Measurements from ENCODE around the gene SSBP2. TPM values are rescaled to one million over a fixed set of nuclear protein-coding genes. Genes with fewer than 3 reads are reported as not detected.

Gene SSBP2
- total RNA-seq, 1 experiment from 2014 or later, result 5.2 TPM

- Histone ChIP-seq H3K27ac (ENCODE audit: low read depth, low read length) (no peak overlapping the region), H3K4me3 (replicated peaks in 1 of 2; ENCODE audit: low read depth in 1 of 2, low read length in 2 of 2) (no peak overlapping the region), H3K27me3 (ENCODE audit: insufficient read depth, low read length) (no peaks in the 10 kb centered on the region), H3K9ac (ENCODE audit: low read length) (no peak overlapping the region), H3K4me1 (ENCODE audit: control insufficient read depth in 1 of 2, insufficient read depth in 2 of 2, low read length in 2 of 2) (no peaks in the 10 kb centered on the region), H3K36me3 (ENCODE audit: control insufficient read depth in 1 of 2, insufficient read depth in 2 of 2, low read length in 2 of 2) (no peaks in the 10 kb centered on the region), H3K9me3 (ENCODE audit: control insufficient read depth in 1 of 2, insufficient read depth in 1 of 2, low read depth in 1 of 2, low read length in 2 of 2) (no peaks in the 10 kb centered on the region), H3K9me2 (ENCODE audit: insufficient read depth) (no peaks in the 10 kb centered on the region), H4K20me1 (ENCODE audit: insufficient read depth) (no peaks in the 10 kb centered on the region), H3K4me2 (ENCODE audit: low read length) (no peak overlapping the region), H2AFZ (ENCODE audit: low read depth, low read length, poor library complexity, severe bottlenecking) (peak overlapping the region; percentile 1), H3K79me2 (ENCODE audit: insufficient read depth, low read length) (no peaks in the 10 kb centered on the region)
- POLR2A ChIA-PET, result no interaction called here
- BruUV-seq (replicated peaks), result no TSS peak
- DNase-seq (ENCODE audit: low read depth, low spot score) (no peak), ATAC-seq (no peak)
- intact Hi-C loops (cut with micrococcal nuclease), result no loop called here
- TF ChIP-seq SIN3A (IDR thresholded peaks at IDR 0.05; ENCODE audit: low read depth), result no peak
- RAD21 ChIA-PET (ENCODE audit: low non-redundant PET in 1 of 2, low total read pairs in 2 of 2, uncharacterized antibody in 2 of 2, unreplicated experiment in 2 of 2), result no interaction called here
- CTCF ChIA-PET, result no interaction called here
Observed at GRCh38 chr5:81513473-81513872, 237.4 kb downstream of the SSBP2 start.

GRCh38 chr5:81506900-81507588 is 243.9 kb downstream of the SSBP2 start:
- Histone ChIP-seq H3K27ac (ENCODE audit: low read depth, low read length) (no peak overlapping the region), H2AFZ (ENCODE audit: low read depth, low read length, poor library complexity, severe bottlenecking) (peak overlapping the region; percentile 51), H3K79me2 (ENCODE audit: insufficient read depth, low read length) (no peaks in the 10 kb centered on the region), H3K9ac (ENCODE audit: low read length) (no peak overlapping the region), H3K4me2 (ENCODE audit: low read length) (no peak overlapping the region; the same call in 1 of the 2 replicates), H3K4me3 (replicated peaks in 1 of 2; ENCODE audit: low read depth in 1 of 2, low read length in 2 of 2) (no peak overlapping the region), H3K4me1 (ENCODE audit: control insufficient read depth in 1 of 2, insufficient read depth in 2 of 2, low read length in 2 of 2) (peaks cover 0 to 5% of the 10 kb centered on the region in 2 experiments; a peak in 2 of 4 replicates), H3K9me3 (ENCODE audit: control insufficient read depth in 1 of 2, insufficient read depth in 1 of 2, low read depth in 1 of 2, low read length in 2 of 2) (no peaks in the 10 kb centered on the region), H4K20me1 (ENCODE audit: insufficient read depth) (no peaks in the 10 kb centered on the region), H3K36me3 (ENCODE audit: control insufficient read depth in 1 of 2, insufficient read depth in 2 of 2, low read length in 2 of 2) (no peaks in the 10 kb centered on the region), H3K9me2 (ENCODE audit: insufficient read depth) (no peaks in the 10 kb centered on the region), H3K27me3 (ENCODE audit: insufficient read depth, low read length) (no peaks in the 10 kb centered on the region)
- ChIA-PET RAD21 (ENCODE audit: low non-redundant PET in 1 of 2, low total read pairs in 2 of 2, uncharacterized antibody in 2 of 2, unreplicated experiment in 2 of 2) (no interaction called here), CTCF (interaction anchor here (0.6 to 1.4 kb wide), 8 partner anchors 10 to 659 kb away, joined by 3 to 6 read pairs (median 4); partner anchors contain the start of gene SSBP2), POLR2A (interaction anchor here (0.8 kb wide), 1 partner anchor 345 kb away, joined by 5 read pairs; no protein-coding TSS in a partner anchor)
- DNase-seq (ENCODE audit: low read depth, low spot score) (peak; percentile 77), ATAC-seq (peak; percentile 99)
- intact Hi-C loops (cut with micrococcal nuclease), result loop anchor here (1.0 to 2.0 kb wide), 5 partner anchors 242 to 718 kb away; no protein-coding TSS in a partner anchor
- BruUV-seq (replicated peaks), result no TSS peak
- no peak for TF ChIP-seq EZH2 (IDR thresholded peaks at IDR 0.05)
- no peak for TF ChIP-seq ZNF274 (IDR thresholded peaks at IDR 0.05; ENCODE audit: low read depth, low read length)
- no peak for TF ChIP-seq SIN3A (IDR thresholded peaks at IDR 0.05; ENCODE audit: low read depth)
- TF ChIP-seq REST (IDR thresholded peaks at IDR 0.05; ENCODE audit: low read depth), result no peak
- 0 out of 2 replicates have a peak, but pooled peaks have one; percentile 26 for TF ChIP-seq CEBPB (IDR thresholded peaks at IDR 0.05; ENCODE audit: low read depth)
- peak; percentile 35; the same call in 1 of the 2 replicates for TF ChIP-seq SRF (IDR thresholded peaks at IDR 0.05; ENCODE audit: low read depth)
- TF ChIP-seq ATF3 (IDR thresholded peaks at IDR 0.05), result no peak
- no peak for TF ChIP-seq EGR1 (IDR thresholded peaks at IDR 0.05; ENCODE audit: low read depth)
- no peak for TF ChIP-seq FOSL1 (IDR thresholded peaks at IDR 0.05; ENCODE audit: low read depth)
- TF ChIP-seq TCF7L2 (IDR thresholded peaks at IDR 0.05; ENCODE audit: borderline replicate concordance, extremely low read depth, insufficient read depth, insufficient read length), result no peak
- peak; percentile 92 for TF ChIP-seq RAD21 (IDR thresholded peaks at IDR 0.05; ENCODE audit: low read depth)
- no peak for TF ChIP-seq POLR2AphosphoS5 (IDR thresholded peaks at IDR 0.05; ENCODE audit: low read depth, low read length)
- TF ChIP-seq CTCF (IDR thresholded peaks at IDR 0.05 in 2 of 3, conservative IDR thresholded peaks at IDR 0.05 in 1 of 3; ENCODE audit: borderline replicate concordance in 1 of 3, insufficient read depth in 1 of 3, low read depth in 2 of 3, low read length in 2 of 3), result peak; percentile 76 to 91 (median 84)
- no peak for TF ChIP-seq ELF1 (IDR thresholded peaks at IDR 0.05; ENCODE audit: borderline replicate concordance, low read depth)

Data from HCT116 (cell line).